Common myeloid progenitor, CD34-positive (primary cell): ENCODE measurements around the gene C5orf46.

Experiments used
- CTCF ChIA-PET: fragments of 350-600 bp; sonication (Branson Sonifier 250); formaldehyde crosslinking; loops from one replicate; lab custom pipeline; 2021; ENCODE audit warnings: antibody characterized with exemption; lab: Charles Lee
- POLR2A ChIA-PET: fragments of 350-600 bp; sonication (Branson Sonifier 250); formaldehyde crosslinking; loops from one replicate; lab custom pipeline; 2021; ENCODE audit warnings: antibody characterized with exemption; lab: Charles Lee
- DNase-seq, 3 donors: peaks; one replicate each; pipeline versions ENCODE4 v3.0.0 to v3.0.0-alpha.2; 2013
- H3K27ac ChIP-seq, 2 experiments: 1 replicate in 1 of 2; 2 replicates in 1 of 2; pipeline ENCODE4 v1.7.0; 2013; ENCODE audit warnings: inconsistent platforms in 2 of 2, low read length in 2 of 2, mild to moderate bottlenecking in 2 of 2, low read depth in 1 of 2, moderate library complexity in 1 of 2; ENCODE audit not compliant: severe bottlenecking in 2 of 2, insufficient read depth in 1 of 2, poor library complexity in 1 of 2
- H3K27me3 ChIP-seq, 5 experiments: replicated peaks in 2 of 5; 1 replicate in 3 of 5; 2 replicates in 2 of 5; pipeline versions ENCODE4 v1.6.1 to v1.7.0; 2013; ENCODE audit warnings: low read length in 4 of 5, mild to moderate bottlenecking in 2 of 5, moderate library complexity in 2 of 5, inconsistent platforms in 1 of 5; ENCODE audit not compliant: insufficient read depth in 5 of 5, control insufficient read depth in 4 of 5
- H3K36me3 ChIP-seq, 4 experiments: 1 replicate in 2 of 4; 2 replicates in 2 of 4; pipeline versions ENCODE4 v1.6.1 to v1.7.0; 2013; ENCODE audit warnings: low read length in 3 of 4, control low read depth in 1 of 4, mild to moderate bottlenecking in 1 of 4; ENCODE audit not compliant: control insufficient read depth in 4 of 4, insufficient read depth in 4 of 4
- H3K4me1 ChIP-seq, 4 experiments: 1 replicate in 3 of 4; 2 replicates in 1 of 4; pipeline versions ENCODE4 v1.6.1 to v1.7.1; 2013; ENCODE audit warnings: low read length in 3 of 4, mild to moderate bottlenecking in 3 of 4, control low read depth in 1 of 4, inconsistent platforms in 1 of 4, moderate library complexity in 1 of 4; ENCODE audit not compliant: control insufficient read depth in 4 of 4, insufficient read depth in 4 of 4; ENCODE audit errors: control extremely low read depth in 1 of 4
- H3K4me3 ChIP-seq, 7 experiments: 1 replicate in 4 of 7; 2 replicates in 3 of 7; pipeline versions ENCODE4 v1.5.1 to v1.7.0; 2013; ENCODE audit warnings: mild to moderate bottlenecking in 7 of 7, low read length in 6 of 7, moderate library complexity in 6 of 7, inconsistent platforms in 2 of 7, low read depth in 2 of 7, control low read depth in 1 of 7; ENCODE audit not compliant: insufficient read depth in 4 of 7, control insufficient read depth in 1 of 7; ENCODE audit errors: extremely low read depth in 1 of 7
- H3K9me3 ChIP-seq, 5 experiments: 1 replicate in 4 of 5; 2 replicates in 1 of 5; pipeline versions ENCODE4 v1.6.1 to v1.7.1; 2013; ENCODE audit warnings: low read length in 4 of 5, mild to moderate bottlenecking in 2 of 5, inconsistent platforms in 1 of 5, low read depth in 1 of 5, moderate library complexity in 1 of 5; ENCODE audit not compliant: control insufficient read depth in 4 of 5, insufficient read depth in 2 of 5; ENCODE audit errors: control extremely low read depth in 1 of 5
- WGBS: methylation state at CpG from one replicate; pipeline ENCODE4 v1.1.5; 2013; ENCODE audit not compliant: insufficient coverage; 5-methylcytosine and 5-hydroxymethylcytosine counted together

Gene C5orf46

GRCh38 chr5:147880487-147880886, 25.9 kb downstream of the C5orf46 start:
- Histone ChIP-seq H3K4me1 (peaks cover 0 to 3% (median 0%) of the 10 kb centered on the region in 4 experiments), H3K27me3 (no peaks in the 10 kb centered on the region), H3K27ac (no peak overlapping the region), H3K9me3 (no peaks in the 10 kb centered on the region), H3K36me3 (no peaks in the 10 kb centered on the region), H3K4me3 (no peak overlapping the region)
- ChIA-PET POLR2A (no interaction called here), CTCF (interaction anchor here (1.9 kb wide), 1 partner anchor 21 kb away, joined by 9 read pairs; no protein-coding TSS in a partner anchor)
- DNase-seq = no peak
- 100% methylated on average over 1 of the region's 2 CpGs for WGBS

- ChIA-PET POLR2A (no interaction called here), CTCF (interaction anchor here (0.9 to 1.8 kb wide), 4 partner anchors 15 to 51 kb away, joined by 3 to 6 read pairs (median 4); no protein-coding TSS in a partner anchor)
- H3K27ac ChIP-seq = no peak overlapping the region
- no peaks in the 10 kb centered on the region for H3K36me3 ChIP-seq
- peaks cover 0 to 3% (median 0%) of the 10 kb centered on the region in 4 experiments for H3K4me1 ChIP-seq
- no peaks in the 10 kb centered on the region for H3K27me3 ChIP-seq
- no peaks in the 10 kb centered on the region for H3K9me3 ChIP-seq
- H3K4me3 ChIP-seq = no peak overlapping the region
- no peak for DNase-seq
- WGBS = 100% methylated on average over 1 of the region's 3 CpGs
Measured at GRCh38 chr5:147879784-147880183, 26.6 kb downstream of the C5orf46 start.

- Histone ChIP-seq H3K36me3 (no peaks in the 10 kb centered on the region), H3K9me3 (peaks cover 0 to 4% (median 0%) of the 10 kb centered on the region in 5 experiments), H3K4me3 (no peak within 1 kb of the TSS), H3K27me3 (no peaks in the 10 kb centered on the region), H3K27ac (no peak within 1 kb of the TSS), H3K4me1 (peaks cover 0 to 3% (median 0%) of the 10 kb centered on the region in 4 experiments)
- DNase-seq = no peak
- ChIA-PET CTCF (interaction anchor here (1.2 to 1.8 kb wide), 3 partner anchors 14 to 20 kb away, joined by 3 to 6 read pairs (median 3); no protein-coding TSS in a partner anchor), POLR2A (no interaction called here)
- no CpG with 5 or more reads among the region's 2 CpGs for WGBS
Measured at GRCh38 chr5:147878066-147878759, 28.1 kb downstream of the C5orf46 start, which contains the start of gene SCGB3A2. Gene SCGB3A2 (plus strand): TSS chr5:147878711. CDS start chr5:147878804, 93 bp downstream.

GRCh38 chr5:147876626-147877025, 29.7 kb downstream of the C5orf46 start:
- CTCF ChIA-PET = no interaction called here
- H3K4me3 ChIP-seq = no peak overlapping the region
- 100% methylated on average over 2 of the region's 2 CpGs for WGBS

GRCh38 chr5:147876141-147876540, 30.2 kb downstream of the C5orf46 start:
- Histone ChIP-seq H3K36me3 (no peaks in the 10 kb centered on the region), H3K9me3 (peaks cover 0 to 4% (median 0%) of the 10 kb centered on the region in 5 experiments), H3K4me1 (no peaks in the 10 kb centered on the region), H3K27ac (no peak overlapping the region), H3K27me3 (no peaks in the 10 kb centered on the region), H3K4me3 (no peak overlapping the region)
- POLR2A ChIA-PET = no interaction called here
- no peak for DNase-seq
- CTCF ChIA-PET = no interaction called here

More at GRCh38 chr5:147876626-147877025, 29.7 kb downstream of the C5orf46 start:
- H3K4me1 ChIP-seq = no peaks in the 10 kb centered on the region
- H3K27me3 ChIP-seq = no peaks in the 10 kb centered on the region
- H3K36me3 ChIP-seq = no peaks in the 10 kb centered on the region
- POLR2A ChIA-PET = no interaction called here
- no peak for DNase-seq
- peaks cover 0 to 4% (median 0%) of the 10 kb centered on the region in 5 experiments for H3K9me3 ChIP-seq
- no peak overlapping the region for H3K27ac ChIP-seq

- no peaks in the 10 kb centered on the region for H3K27me3 ChIP-seq
- 86% methylated on average over 3 of the region's 3 CpGs for WGBS
- no peaks in the 10 kb centered on the region for H3K36me3 ChIP-seq
- no peaks in the 10 kb centered on the region for H3K4me1 ChIP-seq
- peaks cover 0 to 4% (median 0%) of the 10 kb centered on the region in 5 experiments for H3K9me3 ChIP-seq
- ChIA-PET POLR2A (no interaction called here), CTCF (interaction anchor here (1.1 kb wide), 1 partner anchor 14 kb away, joined by 3 read pairs; no protein-coding TSS in a partner anchor)
- DNase-seq = no peak
- H3K27ac ChIP-seq = no peak overlapping the region
- H3K4me3 ChIP-seq = no peak overlapping the region
Measured at GRCh38 chr5:147874910-147875367, 31.4 kb downstream of the C5orf46 start.
